Muscle layer of colon (tissue), 2 donors: ENCODE measurements around the gene ADAMTS13.

Experiments
- H3K27ac ChIP-seq: one replicate; pipeline ENCODE4 v1.7.0; 2013; ENCODE audit warnings: low read depth, mild to moderate bottlenecking, low read length, moderate library complexity
- H3K27me3 ChIP-seq, 2 donors: one replicate each; pipeline ENCODE4 v1.7.0; 2013; ENCODE audit warnings: low read length in 2 of 2, mild to moderate bottlenecking in 2 of 2; ENCODE audit not compliant: insufficient read depth in 2 of 2, control insufficient read depth in 1 of 2
- H3K36me3 ChIP-seq: one replicate; pipeline ENCODE4 v1.7.0; 2013; ENCODE audit warnings: mild to moderate bottlenecking, low read length; ENCODE audit not compliant: insufficient read depth
- H3K4me1 ChIP-seq: one replicate; pipeline ENCODE4 v1.7.0; 2013; ENCODE audit warnings: mild to moderate bottlenecking, low read length; ENCODE audit not compliant: insufficient read depth
- H3K4me3 ChIP-seq, 2 donors: one replicate each; pipeline ENCODE4 v1.7.0; 2013; ENCODE audit warnings: low read length in 2 of 2, low read depth in 1 of 2, mild to moderate bottlenecking in 1 of 2, moderate library complexity in 1 of 2
- H3K9ac ChIP-seq: one replicate; pipeline ENCODE4 v1.7.0; 2013; ENCODE audit warnings: low read length
- H3K9me3 ChIP-seq: one replicate; pipeline ENCODE4 v1.7.0; 2013; ENCODE audit warnings: mild to moderate bottlenecking, low read length
- donor health status: abdominal sarcoma.
- donor health status: Adenocarcinoma of cecum.

Gene ADAMTS13

GRCh38 chr9:133406480-133407307 is 15.5 kb upstream of the ADAMTS13 start:
- Histone ChIP-seq H3K9me3 (no peaks in the 10 kb centered on the region), H3K27ac (no peak overlapping the region), H3K4me1 (no peaks in the 10 kb centered on the region), H3K27me3 (no peaks in the 10 kb centered on the region), H3K36me3 (peaks cover 58% of the 10 kb centered on the region), H3K9ac (no peak overlapping the region), H3K4me3 (no peak overlapping the region)

DNA sequence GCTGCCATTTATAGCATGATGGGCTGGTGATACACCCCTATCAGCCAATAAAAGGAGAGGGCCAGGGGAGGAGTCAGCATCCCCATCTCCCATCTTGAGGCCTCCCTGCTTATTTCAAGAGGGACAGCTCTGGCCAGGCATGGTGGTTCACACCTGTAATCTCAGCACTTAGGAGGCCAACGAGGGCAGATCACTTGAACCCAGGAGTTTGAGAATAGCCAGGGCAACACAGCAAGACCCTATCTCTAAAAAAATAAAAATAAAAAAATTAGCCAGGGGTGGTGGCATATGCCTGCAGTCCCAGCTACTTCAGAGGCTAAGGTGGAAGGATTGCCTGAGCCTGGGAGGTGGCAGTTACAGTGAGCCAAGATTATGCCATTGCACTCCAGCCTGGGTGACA is 14.1 kb upstream of the ADAMTS13 start:
- Histone ChIP-seq H3K9ac (no peak overlapping the region), H3K36me3 (peaks cover 67% of the 10 kb centered on the region), H3K4me1 (no peaks in the 10 kb centered on the region), H3K4me3 (no peak overlapping the region), H3K9me3 (no peaks in the 10 kb centered on the region), H3K27me3 (no peaks in the 10 kb centered on the region), H3K27ac (no peak overlapping the region)

DNA sequence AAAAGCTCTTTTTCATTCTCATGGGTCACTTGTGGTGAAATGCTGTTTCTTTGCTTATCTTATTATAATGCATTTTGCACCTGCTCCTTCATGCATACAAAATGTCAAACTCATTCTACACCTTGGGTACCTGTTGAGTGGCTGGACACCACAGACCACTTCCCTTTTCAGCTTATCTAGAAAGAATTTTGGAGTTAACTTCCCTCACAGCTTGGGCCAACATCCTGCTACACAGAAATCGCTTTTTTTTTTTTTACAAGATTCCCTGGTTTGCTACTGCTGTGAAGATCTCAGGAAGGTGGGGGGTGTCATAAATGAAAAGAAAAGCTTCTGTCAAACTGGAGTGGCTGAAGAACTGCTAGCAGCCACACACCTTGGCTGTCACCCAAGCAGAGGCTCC is 7.0 kb upstream of the ADAMTS13 start:
- peaks cover 13% of the 10 kb centered on the region for H3K4me1 ChIP-seq
- peaks cover 37% of the 10 kb centered on the region for H3K36me3 ChIP-seq
- H3K9ac ChIP-seq: no peak overlapping the region
- no peaks in the 10 kb centered on the region for H3K9me3 ChIP-seq
- no peak overlapping the region for H3K27ac ChIP-seq
- H3K27me3 ChIP-seq: no peaks in the 10 kb centered on the region
- H3K4me3 ChIP-seq: no peak overlapping the region

GRCh38 chr9:133417541-133418461 is 4.4 kb upstream of the ADAMTS13 start, which contains the start of gene REXO4:
Gene REXO4 (minus strand): TSS chr9:133418010. CDS start chr9:133417844, 166 bp downstream.
- Histone ChIP-seq H3K27ac (peak within 1 kb of the TSS; percentile 85), H3K4me3 (peak within 1 kb of the TSS; percentile 72 to 85), H3K9me3 (no peaks in the 10 kb centered on the region), H3K36me3 (peaks cover 16% of the 10 kb centered on the region), H3K9ac (peak within 1 kb of the TSS; percentile 61), H3K27me3 (no peaks in the 10 kb centered on the region), H3K4me1 (peaks cover 13% of the 10 kb centered on the region)

- no peaks in the 10 kb centered on the region for H3K9me3 ChIP-seq
- H3K27ac ChIP-seq: no peak overlapping the region
- no peak overlapping the region for H3K9ac ChIP-seq
- peaks cover 8% of the 10 kb centered on the region for H3K36me3 ChIP-seq
- no peaks in the 10 kb centered on the region for H3K27me3 ChIP-seq
- no peak overlapping the region for H3K4me3 ChIP-seq
- H3K4me1 ChIP-seq: peaks cover 13% of the 10 kb centered on the region
Observed at GRCh38 chr9:133419005-133419404, 3.2 kb upstream of the ADAMTS13 start.

- no peak overlapping the region for H3K9ac ChIP-seq
- H3K36me3 ChIP-seq: peaks cover 3% of the 10 kb centered on the region
- no peak overlapping the region for H3K27ac ChIP-seq
- H3K27me3 ChIP-seq: peaks cover 0 to 3% of the 10 kb centered on the region in 2 donors
- no peaks in the 10 kb centered on the region for H3K9me3 ChIP-seq
- no peak overlapping the region for H3K4me3 ChIP-seq
- H3K4me1 ChIP-seq: peaks cover 13% of the 10 kb centered on the region
Observed at GRCh38 chr9:133420392-133420827, 1.8 kb upstream of the ADAMTS13 start.

GRCh38 chr9:133423216-133423615 is 1.0 kb downstream of the ADAMTS13 start:
- no peaks in the 10 kb centered on the region for H3K9me3 ChIP-seq
- no peak overlapping the region for H3K9ac ChIP-seq
- H3K4me1 ChIP-seq: no peaks in the 10 kb centered on the region
- H3K4me3 ChIP-seq: no peak overlapping the region
- H3K27ac ChIP-seq: no peak overlapping the region
- H3K36me3 ChIP-seq: no peaks in the 10 kb centered on the region
- peaks cover 8 to 18% of the 10 kb centered on the region in 2 donors for H3K27me3 ChIP-seq

GRCh38 chr9:133424187-133424586 is 2.0 kb downstream of the ADAMTS13 start:
- Histone ChIP-seq H3K36me3 (no peaks in the 10 kb centered on the region), H3K9ac (no peak overlapping the region), H3K9me3 (no peaks in the 10 kb centered on the region), H3K27ac (no peak overlapping the region), H3K4me1 (no peaks in the 10 kb centered on the region), H3K4me3 (no peak overlapping the region), H3K27me3 (peaks cover 9 to 18% of the 10 kb centered on the region in 2 donors)

DNA sequence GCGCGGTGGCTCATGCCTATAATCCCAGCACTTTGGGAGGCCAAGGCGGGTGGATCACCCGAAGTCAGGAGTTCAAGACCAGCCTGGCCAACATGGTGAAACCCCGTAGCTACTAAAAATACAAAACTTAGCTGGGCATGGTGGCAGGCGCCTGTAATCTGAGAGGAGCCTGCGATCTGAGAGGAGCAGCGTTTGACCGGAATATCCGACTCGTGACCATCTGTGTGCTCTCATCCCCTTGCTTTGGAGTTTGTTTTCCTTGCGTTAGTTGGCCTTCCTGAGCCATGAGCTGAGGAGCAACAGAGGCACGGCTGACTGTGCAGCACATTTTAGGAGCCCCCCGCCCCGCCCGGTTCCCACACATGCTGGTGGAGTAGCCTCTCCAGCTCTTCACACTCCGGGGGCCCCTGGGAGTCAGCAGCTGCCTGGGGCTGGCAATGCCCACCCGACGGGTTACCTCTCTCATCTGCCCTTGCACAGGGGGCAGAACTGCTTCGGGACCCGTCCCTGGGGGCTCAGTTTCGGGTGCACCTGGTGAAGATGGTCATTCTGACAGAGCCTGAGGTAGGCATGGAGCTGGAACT is 3.0 kb downstream of the ADAMTS13 start:
- H3K9me3 ChIP-seq: no peaks in the 10 kb centered on the region
- no peaks in the 10 kb centered on the region for H3K4me1 ChIP-seq
- H3K36me3 ChIP-seq: no peaks in the 10 kb centered on the region
- H3K4me3 ChIP-seq: no peak overlapping the region
- no peak overlapping the region for H3K9ac ChIP-seq
- peaks cover 9 to 25% of the 10 kb centered on the region in 2 donors for H3K27me3 ChIP-seq
- H3K27ac ChIP-seq: no peak overlapping the region

GRCh38 chr9:133426011-133426410 is 3.8 kb downstream of the ADAMTS13 start:
- Histone ChIP-seq H3K4me1 (no peaks in the 10 kb centered on the region), H3K36me3 (no peaks in the 10 kb centered on the region), H3K4me3 (no peak overlapping the region), H3K27me3 (peaks cover 9 to 25% of the 10 kb centered on the region in 2 donors), H3K9me3 (no peaks in the 10 kb centered on the region), H3K9ac (no peak overlapping the region), H3K27ac (no peak overlapping the region)
